HG03521 (cell line): Measurements from ENCODE around the gene R3HCC1L.
"Not testable (repeated sequence)": the region's sequence is repeated elsewhere in the genome, so short reads cannot be mapped to it uniquely, and the experiment has no call there.

ENCODE experiments used
- ATAC-seq: cut with Tn5 transposase; IDR thresholded peaks from one replicate; pipeline ENCODE4 v1.9.1; 2021; ENCODE audit warnings: mild to moderate bottlenecking, moderate library complexity; ENCODE audit not compliant: unreplicated experiment

R3HCC1L gene

GRCh38 chr10:98128802-98129201 is 5.7 kb upstream of the R3HCC1L start:
- no peak for ATAC-seq

GRCh38 chr10:98131619-98132018 is 2.8 kb upstream of the R3HCC1L start:
- no peak for ATAC-seq

GRCh38 chr10:98133075-98133752 is 1.2 kb upstream of the R3HCC1L start:
- not testable (repeated sequence) for ATAC-seq

GRCh38 chr10:98134117-98134430 is 383 bp upstream of the R3HCC1L start:
- ATAC-seq = no peak

DNA sequence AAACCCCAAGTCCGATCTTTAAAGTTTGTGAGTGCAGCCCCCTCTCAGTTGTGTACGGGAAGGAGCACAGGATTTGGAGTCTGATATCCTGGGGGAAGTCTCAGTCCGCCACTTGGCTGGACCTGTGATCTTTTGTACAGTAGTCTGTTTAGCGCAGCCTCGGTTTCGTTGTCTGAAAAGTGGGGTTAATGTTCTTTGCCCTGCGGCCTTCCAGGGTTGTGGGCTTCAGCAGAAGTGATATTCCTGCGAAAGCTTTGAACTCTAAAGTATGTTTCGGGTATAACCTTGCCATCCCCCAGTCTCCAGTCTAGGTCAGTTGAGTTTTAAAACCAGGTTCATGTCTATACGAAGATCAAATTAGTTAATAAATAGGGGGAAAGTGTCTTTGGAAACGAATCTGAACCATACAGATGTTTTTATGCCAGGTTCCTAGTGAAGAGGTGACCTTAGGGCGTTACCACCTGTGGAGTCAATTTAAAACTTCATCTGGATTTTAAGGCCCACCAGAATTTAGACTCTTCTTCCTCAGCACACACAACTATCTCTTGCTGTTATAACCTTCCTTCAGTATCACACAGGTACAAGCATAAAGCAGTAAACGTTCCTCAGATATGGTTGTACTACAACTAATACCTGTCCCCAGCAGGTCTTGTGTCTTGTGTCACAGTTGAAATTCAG is 904 bp downstream of the R3HCC1L start:
- ATAC-seq = no peak

- not testable (repeated sequence) for ATAC-seq
Measured at GRCh38 chr10:98136775-98137174, 2.3 kb downstream of the R3HCC1L start.

DNA sequence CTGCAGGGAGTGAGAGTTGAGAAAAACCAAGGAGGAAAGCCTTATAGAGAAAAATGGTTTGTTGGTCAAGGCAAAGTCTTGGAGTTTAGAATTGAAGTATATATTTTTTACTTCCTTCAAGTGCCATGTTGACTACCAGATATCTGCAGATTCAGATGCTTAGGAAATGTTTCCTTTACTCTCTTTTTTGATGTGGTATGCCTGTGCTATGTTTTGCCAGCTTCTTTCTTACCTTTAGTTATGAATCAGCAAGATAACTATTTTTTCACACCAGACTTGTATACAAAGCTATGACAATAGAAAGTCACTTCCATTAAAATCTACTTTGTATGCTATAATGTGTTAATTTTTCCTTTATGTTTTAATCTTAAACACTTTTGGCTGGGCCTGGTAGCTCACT is 3.6 kb downstream of the R3HCC1L start:
- ATAC-seq = no peak

- ATAC-seq = no peak
Measured at GRCh38 chr10:98139431-98139830, 5.0 kb downstream of the R3HCC1L start.

DNA sequence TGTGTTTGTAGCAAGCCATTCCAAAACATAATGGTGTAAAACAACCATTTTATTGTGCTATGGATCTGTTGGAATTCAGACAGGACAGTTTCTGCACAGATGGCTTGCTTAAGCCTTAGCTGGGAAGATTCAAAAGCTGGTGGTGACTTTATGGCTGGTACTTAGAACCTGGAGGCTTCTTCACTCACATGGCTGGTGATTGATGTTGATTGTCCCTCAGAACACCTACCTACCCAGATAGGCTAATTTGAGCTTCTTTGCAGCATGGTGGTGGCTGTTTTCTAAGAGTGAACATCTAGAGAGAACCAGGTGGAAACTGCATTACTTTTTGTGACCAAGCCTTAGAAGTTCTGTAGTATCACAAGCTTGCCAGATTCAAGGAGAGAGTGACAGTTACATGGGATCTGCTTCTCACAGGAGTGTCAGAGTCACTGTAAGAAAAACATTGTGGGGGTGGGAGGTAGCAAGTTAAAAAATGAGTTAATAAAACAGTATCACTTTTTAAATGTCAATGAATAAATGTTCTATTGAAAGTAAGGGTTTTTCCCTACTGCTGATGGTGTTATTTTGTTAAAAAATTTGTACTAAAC is 7.1 kb downstream of the R3HCC1L start:
- ATAC-seq = no peak

- no peak for ATAC-seq
Measured at GRCh38 chr10:98144985-98145384, 10.5 kb downstream of the R3HCC1L start.

- ATAC-seq = no peak
Measured at GRCh38 chr10:98149858-98150257, 15.4 kb downstream of the R3HCC1L start.

DNA sequence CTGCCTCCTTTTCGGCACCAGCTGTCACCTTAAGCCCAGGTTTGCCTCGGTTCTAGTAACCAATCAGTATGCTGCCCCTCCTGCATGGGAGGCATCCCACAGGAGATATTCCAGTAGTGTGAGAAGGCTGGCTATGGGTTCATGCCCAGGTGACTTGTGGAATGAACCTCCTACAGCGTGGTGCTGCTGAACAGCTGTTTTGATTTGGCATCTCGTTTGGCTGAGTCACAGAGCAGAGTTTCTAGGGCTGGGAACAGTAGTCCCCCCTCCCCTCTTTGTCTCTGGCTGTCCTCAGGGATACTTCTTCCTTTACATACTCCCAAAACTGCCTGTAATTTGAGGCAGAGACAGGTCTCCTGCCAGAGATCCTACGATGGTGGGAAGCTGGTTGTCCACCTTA is 16.1 kb downstream of the R3HCC1L start:
- no peak for ATAC-seq

DNA sequence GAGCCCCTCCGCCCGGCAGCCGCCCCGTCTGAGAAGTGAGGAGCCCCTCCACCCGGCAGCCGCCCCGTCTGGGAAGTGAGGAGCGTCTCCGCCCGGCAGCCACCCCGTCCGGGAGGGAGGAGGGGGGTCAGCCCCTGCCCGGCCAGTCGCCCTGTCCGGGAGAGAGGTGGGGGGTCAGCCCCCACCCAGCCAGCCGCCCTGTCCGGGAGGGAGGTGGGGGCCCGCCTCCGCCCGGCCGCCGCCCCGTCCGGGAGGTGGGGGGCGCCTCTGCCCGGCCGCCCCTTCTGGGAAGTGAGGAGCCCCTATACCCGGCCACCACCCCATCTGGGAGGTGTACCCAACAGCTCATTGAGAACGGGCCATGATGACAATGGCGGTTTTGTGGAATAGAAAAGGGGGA is 18.3 kb downstream of the R3HCC1L start:
- ATAC-seq = not testable (repeated sequence)

GRCh38 chr10:98153213-98153958 is 18.9 kb downstream of the R3HCC1L start:
- not testable (repeated sequence) for ATAC-seq

GRCh38 chr10:98154076-98154475 is 19.6 kb downstream of the R3HCC1L start:
- no peak for ATAC-seq

DNA sequence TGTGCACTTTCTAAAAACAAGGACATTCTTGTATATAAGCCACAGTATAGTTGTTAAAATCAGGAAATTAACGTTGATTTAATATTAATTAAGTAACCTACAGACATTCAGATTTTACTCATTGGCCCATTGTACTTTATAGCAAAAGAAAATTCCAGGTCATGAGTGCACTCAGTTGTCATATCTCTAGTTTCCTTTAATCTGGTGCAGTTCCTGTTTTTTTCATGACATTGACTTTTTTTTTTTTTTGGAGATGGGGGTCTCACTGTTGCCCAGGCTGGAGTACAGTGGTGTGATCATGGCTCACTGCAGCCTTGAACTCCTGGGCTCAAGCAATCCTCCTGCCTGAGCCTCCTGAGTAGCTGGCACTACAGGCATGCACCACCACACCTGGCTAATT is 24.1 kb downstream of the R3HCC1L start:
- no peak for ATAC-seq

DNA sequence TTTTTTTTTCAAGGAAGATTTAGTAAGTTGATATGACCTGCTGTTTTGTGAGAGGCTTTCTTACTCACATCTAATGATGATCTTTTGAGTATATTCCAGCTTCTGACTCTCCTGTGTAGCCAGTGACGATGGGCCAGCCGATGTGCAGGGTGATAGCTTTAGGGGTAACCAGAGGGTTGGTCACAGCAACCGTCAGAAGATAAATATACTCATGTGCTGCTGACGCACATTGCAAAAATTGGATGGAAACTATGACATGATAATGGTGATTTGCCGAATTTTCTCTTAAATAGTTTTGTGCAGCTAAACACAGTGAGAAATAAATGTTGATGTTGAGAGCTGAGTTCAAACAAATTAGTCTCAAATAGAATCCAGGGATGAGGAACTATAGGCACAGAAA is 29.5 kb downstream of the R3HCC1L start:
- no peak for ATAC-seq

DNA sequence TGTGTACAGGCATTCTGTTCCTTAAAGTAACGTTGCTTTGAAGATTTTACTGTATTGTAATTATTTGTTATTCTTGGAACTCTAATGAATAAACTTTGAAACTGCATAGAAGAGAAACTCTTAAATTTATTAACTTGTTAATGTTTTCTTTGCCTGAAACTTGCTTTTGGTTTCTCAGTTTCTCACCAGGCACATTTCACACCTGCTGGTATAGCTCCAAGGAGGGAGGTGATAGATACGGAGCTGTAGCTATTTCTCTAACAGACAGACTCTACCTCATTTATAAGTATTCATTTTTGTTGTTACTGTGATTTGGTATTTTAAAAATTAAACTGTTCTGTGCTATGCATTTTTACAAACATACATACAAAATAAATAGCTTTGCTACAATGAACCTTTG is 32.7 kb downstream of the R3HCC1L start:
- peak; percentile 44 for ATAC-seq

DNA sequence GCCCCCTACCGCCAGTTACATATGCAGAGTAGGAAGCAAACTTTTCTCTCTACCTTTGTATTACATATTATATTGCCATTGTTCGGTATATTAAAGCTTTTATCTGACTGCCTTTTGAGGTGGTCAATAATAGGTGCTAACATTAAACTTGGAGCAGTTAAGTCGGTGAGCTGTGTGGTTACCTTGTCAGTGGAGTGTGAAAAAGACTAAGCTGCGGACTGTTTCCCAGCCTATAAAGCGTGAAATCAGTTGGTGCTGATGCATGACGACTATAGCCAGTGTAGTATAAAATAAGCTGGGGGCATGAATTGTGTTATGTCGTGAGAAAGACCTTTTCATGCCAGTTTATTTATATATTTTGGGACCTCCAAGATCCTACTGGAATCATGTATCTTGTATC is 33.7 kb downstream of the R3HCC1L start:
- peak; percentile 44 for ATAC-seq

DNA sequence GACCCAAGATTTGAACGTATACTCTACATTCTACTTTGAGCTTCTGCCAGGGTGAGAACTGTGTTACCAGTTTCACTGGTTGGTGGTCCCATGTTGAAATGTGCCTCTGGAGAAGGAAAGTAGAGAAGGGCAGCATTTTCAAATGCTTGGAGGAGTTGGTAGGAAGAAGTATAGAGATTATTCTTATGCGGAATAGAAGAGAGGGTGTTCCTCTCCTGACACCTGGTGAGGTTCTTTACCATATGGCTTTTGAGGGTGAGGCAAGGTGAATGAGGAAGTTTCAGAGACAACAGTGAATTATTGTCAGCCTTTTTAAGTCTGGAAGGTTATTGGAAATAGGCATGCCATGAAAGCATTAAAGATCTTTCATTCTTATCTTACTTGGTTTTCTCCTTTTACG is 34.3 kb downstream of the R3HCC1L start:
- no peak for ATAC-seq

DNA sequence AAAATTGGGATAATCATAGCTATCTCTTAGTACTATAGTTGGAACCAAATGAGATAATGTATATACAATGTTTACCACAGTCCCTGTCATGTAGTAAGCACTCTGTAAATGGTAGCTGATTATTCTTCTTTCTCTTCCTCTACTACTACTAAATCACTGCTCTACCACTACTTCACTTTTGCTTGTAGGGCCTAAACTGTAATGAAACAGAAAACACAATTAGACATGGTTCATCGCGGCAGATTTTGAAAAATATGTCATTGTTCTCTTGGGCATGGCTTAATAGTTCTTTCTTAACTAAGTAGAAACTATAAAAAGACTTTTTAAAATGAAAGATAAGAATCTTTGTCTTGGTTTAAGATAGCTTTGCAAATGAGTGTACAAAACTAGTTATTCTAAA is 34.9 kb downstream of the R3HCC1L start:
- ATAC-seq = no peak
